H1 (cell line): Measurements from ENCODE around the gene SAFB. TPM values are rescaled to one million over a fixed set of nuclear protein-coding genes. Genes with fewer than 3 reads are reported as not detected.

Source experiments
- CTCF ChIA-PET: fragments of 300-600 bp; sonication (Branson Sonifier 250); formaldehyde crosslinking; loops from one replicate; lab custom pipeline; 2021; ENCODE audit not compliant: partially characterized antibody; lab: Charles Lee
- POLR2A ChIA-PET: fragments of 300-600 bp; sonication (Branson Sonifier 250); formaldehyde crosslinking; loops from one replicate; lab custom pipeline; 2021; ENCODE audit warnings: inconsistent platforms; ENCODE audit not compliant: partially characterized antibody; lab: Charles Lee
- DNase-seq, 2 experiments: peaks; one replicate each; pipeline versions ENCODE4 v3.0.0 to v3.0.0-alpha.2; 2010 to 2022; ENCODE audit warnings: low spot score in 2 of 2, low read depth in 1 of 2, mixed read lengths in 1 of 2
- FAIRE-seq: peaks from 2 replicates; lab custom pipeline; 2011; peaks lifted over from hg19 to GRCh38; lab: Jason Lieb, UNC
- H2AFZ ChIP-seq: 2 replicates; pipeline ENCODE4 v1.8.1; 2012; ENCODE audit warnings: low read length, inconsistent platforms
- H2AK5ac ChIP-seq: 2 replicates; pipeline ENCODE4 v1.6.1; 2013; ENCODE audit warnings: low read depth, low read length
- H2BK120ac ChIP-seq: replicated peaks from 2 replicates; pipeline ENCODE3; 2013; ENCODE audit warnings: low read depth, low read length, inconsistent platforms
- H2BK12ac ChIP-seq: 2 replicates; pipeline ENCODE4 v1.6.1; 2013; ENCODE audit warnings: low read depth, low read length
- H2BK15ac ChIP-seq: 2 replicates; pipeline ENCODE4 v1.6.1; 2013; ENCODE audit warnings: low read length
- H2BK20ac ChIP-seq: 2 replicates; pipeline ENCODE4 v1.6.1; 2013; ENCODE audit warnings: low read length
- H2BK5ac ChIP-seq: 2 replicates; pipeline ENCODE4 v1.6.1; 2013; ENCODE audit warnings: low read depth, low read length
- H3K14ac ChIP-seq: 2 replicates; pipeline ENCODE4 v1.6.1; 2013; ENCODE audit warnings: inconsistent platforms; ENCODE audit not compliant: insufficient read length
- H3K18ac ChIP-seq: 2 replicates; pipeline ENCODE4 v1.6.1; 2013; ENCODE audit warnings: low read length; ENCODE audit errors: extremely low read depth
- H3K23ac ChIP-seq: 2 replicates; pipeline ENCODE4 v1.6.1; 2013; ENCODE audit warnings: inconsistent platforms; ENCODE audit not compliant: insufficient read length
- H3K23me2 ChIP-seq: 2 replicates; pipeline ENCODE4 v1.6.1; 2013; ENCODE audit warnings: low read depth, low read length
- H3K27ac ChIP-seq: 2 replicates; pipeline ENCODE4 v1.6.1; 2011; ENCODE audit warnings: low read depth, low read length, inconsistent platforms
- H3K27me3 ChIP-seq, 4 experiments: replicated peaks in 1 of 4; 1 replicate in 1 of 4; 2 replicates in 3 of 4; pipeline versions ENCODE4 v1.6.1 to v1.8.1; 2011 to 2013; ENCODE audit warnings: low read length in 3 of 4, mild to moderate bottlenecking in 3 of 4, inconsistent platforms in 2 of 4, mixed read lengths in 2 of 4, moderate library complexity in 1 of 4; ENCODE audit not compliant: control insufficient read depth in 3 of 4, insufficient read depth in 3 of 4; ENCODE audit errors: extremely low read depth in 1 of 4
- H3K36me3 ChIP-seq, 4 experiments: 2 replicates each; pipeline versions ENCODE4 v1.6.1 to v1.8.1; 2011 to 2013; ENCODE audit warnings: mild to moderate bottlenecking in 4 of 4, low read length in 3 of 4, moderate library complexity in 2 of 4, control low read depth in 1 of 4, inconsistent platforms in 1 of 4; ENCODE audit not compliant: insufficient read depth in 4 of 4, control insufficient read depth in 2 of 4
- H3K4ac ChIP-seq: replicated peaks from 2 replicates; pipeline ENCODE3; 2013; ENCODE audit warnings: low read length, low read depth, mixed read lengths, inconsistent platforms; ENCODE audit not compliant: insufficient read length
- H3K4me1 ChIP-seq, 4 experiments: replicated peaks in 1 of 4; 1 replicate in 1 of 4; 2 replicates in 3 of 4; pipeline versions ENCODE4 v1.6.1 to v1.8.1; 2011 to 2013; ENCODE audit warnings: low read length in 3 of 4, inconsistent platforms in 2 of 4, mixed read lengths in 1 of 4; ENCODE audit not compliant: insufficient read depth in 4 of 4, control insufficient read depth in 3 of 4
- H3K4me2 ChIP-seq, 2 experiments: 2 replicates each; pipeline versions ENCODE4 v1.6.1 to v1.8.1; 2011 to 2013; ENCODE audit warnings: low read depth in 2 of 2, low read length in 2 of 2, control low read depth in 1 of 2, inconsistent platforms in 1 of 2, mild to moderate bottlenecking in 1 of 2; ENCODE audit not compliant: insufficient read depth in 1 of 2
- H3K4me3 ChIP-seq, 4 experiments: fragments of 200-600, 300-600 bp in 1 of 4; sonication (generic), shearing (Covaris generic), sonication (Bioruptor Twin) in 1 of 4; 2 replicates each; pipeline versions ENCODE4 v1.5.1 to v1.8.1; 2011 to 2016; ENCODE audit warnings: low read length in 4 of 4, low read depth in 3 of 4, control low read depth in 2 of 4, inconsistent platforms in 2 of 4, mild to moderate bottlenecking in 2 of 4, mixed read lengths in 1 of 4, moderate library complexity in 1 of 4; ENCODE audit not compliant: insufficient read depth in 2 of 4; ENCODE audit errors: extremely low read depth in 1 of 4
- H3K56ac ChIP-seq: replicated peaks from 2 replicates; pipeline ENCODE3; 2013; ENCODE audit warnings: low read depth, mild to moderate bottlenecking, mixed read lengths, low read length, inconsistent platforms; ENCODE audit not compliant: insufficient read length
- H3K79me1 ChIP-seq: 2 replicates; pipeline ENCODE4 v1.6.1; 2013; ENCODE audit warnings: low read depth, low read length, control low read depth
- H3K79me2 ChIP-seq, 2 experiments: 2 replicates each; pipeline versions ENCODE4 v1.6.1 to v1.8.1; 2012 to 2013; ENCODE audit warnings: low read length in 2 of 2, mild to moderate bottlenecking in 2 of 2, inconsistent platforms in 1 of 2; ENCODE audit not compliant: insufficient read depth in 2 of 2, control insufficient read depth in 1 of 2
- H3K9ac ChIP-seq, 4 experiments: replicated peaks in 1 of 4; 1 replicate in 1 of 4; 2 replicates in 3 of 4; pipeline versions ENCODE4 v1.6.1 to v1.8.1; 2011 to 2013; ENCODE audit warnings: low read depth in 3 of 4, low read length in 3 of 4, control low read depth in 2 of 4, mild to moderate bottlenecking in 2 of 4, moderate library complexity in 2 of 4, inconsistent platforms in 1 of 4; ENCODE audit errors: extremely low read depth in 1 of 4
- H3K9me3 ChIP-seq, 2 experiments: 2 replicates each; pipeline versions ENCODE4 v1.6.1 to v1.8.1; 2012 to 2013; ENCODE audit warnings: mild to moderate bottlenecking in 2 of 2, moderate library complexity in 2 of 2, control low read depth in 1 of 2, inconsistent platforms in 1 of 2, low read depth in 1 of 2, low read length in 1 of 2, mixed read lengths in 1 of 2; ENCODE audit not compliant: insufficient read depth in 2 of 2
- H4K20me1 ChIP-seq, 2 experiments: replicated peaks in 1 of 2; 2 replicates each; pipeline versions ENCODE3 to v1.8.1; 2011 to 2013; ENCODE audit warnings: inconsistent platforms in 2 of 2, low read length in 2 of 2, mild to moderate bottlenecking in 1 of 2; ENCODE audit not compliant: insufficient read depth in 2 of 2, control insufficient read depth in 1 of 2
- H4K5ac ChIP-seq: 2 replicates; pipeline ENCODE4 v1.6.1; 2013; ENCODE audit warnings: low read length, low read depth, mixed read lengths, inconsistent platforms; ENCODE audit not compliant: insufficient read length
- H4K8ac ChIP-seq: 2 replicates; pipeline ENCODE4 v1.8.0; 2013; ENCODE audit warnings: mild to moderate bottlenecking, moderate library complexity, low read length, inconsistent platforms; ENCODE audit not compliant: insufficient read depth; ENCODE audit errors: extremely low read depth
- H4K91ac ChIP-seq: replicated peaks from 2 replicates; pipeline ENCODE3; 2013; ENCODE audit warnings: low read length, mixed read lengths, inconsistent platforms; ENCODE audit not compliant: insufficient read length
- ASH2L ChIP-seq: fragments of 200-600, 300-600 bp; sonication (generic); IDR thresholded peaks from one replicate; pipeline ENCODE4 v1.7.1; 2017; ENCODE audit warnings: low read length
- ATF3 ChIP-seq: IDR thresholded peaks from 2 replicates; pipeline ENCODE4 v1.6.1; 2011; ENCODE audit warnings: low read depth, mild to moderate bottlenecking, low read length; ENCODE audit not compliant: insufficient read depth
- BACH1 ChIP-seq: IDR thresholded peaks from 2 replicates; pipeline ENCODE4 v1.6.1; 2012; ENCODE audit warnings: low read length, improper control_type of control experiment
- CEBPB ChIP-seq: IDR thresholded peaks from 2 replicates; pipeline ENCODE4 v1.6.1; 2012; ENCODE audit warnings: low read depth, low read length
- CREB1 ChIP-seq: IDR thresholded peaks from 2 replicates; pipeline ENCODE4 v1.6.1; 2012; ENCODE audit warnings: inconsistent platforms
- CTBP2 ChIP-seq: IDR thresholded peaks from 2 replicates; pipeline ENCODE4 v1.7.0; 2011; ENCODE audit warnings: borderline replicate concordance, mild to moderate bottlenecking, moderate library complexity, mixed read lengths, low read length; ENCODE audit not compliant: insufficient read depth, insufficient read length
- EP300 ChIP-seq, 2 experiments: IDR thresholded peaks; 1 replicate in 1 of 2; 2 replicates in 1 of 2; pipeline ENCODE4 v1.6.1; 2011 to 2012; ENCODE audit warnings: low read depth in 2 of 2, low read length in 2 of 2, mild to moderate bottlenecking in 2 of 2, borderline replicate concordance in 1 of 2, inconsistent platforms in 1 of 2, moderate library complexity in 1 of 2
- EZH2 ChIP-seq: fragments of 200-600 bp; sonication (generic); IDR thresholded peaks from 2 replicates; pipeline ENCODE4 v1.7.1; 2012; ENCODE audit warnings: low read depth, mild to moderate bottlenecking, moderate library complexity, low read length, inconsistent platforms; ENCODE audit not compliant: severe bottlenecking
- GTF2F1 ChIP-seq: IDR thresholded peaks from 2 replicates; pipeline ENCODE4 v1.6.1; 2012; ENCODE audit warnings: low read depth, low read length, improper control_type of control experiment, borderline replicate concordance
- MAFK ChIP-seq: IDR thresholded peaks from 2 replicates; pipeline ENCODE4 v1.6.1; 2012; ENCODE audit warnings: low read depth, mild to moderate bottlenecking, improper control_type of control experiment, low read length
- SIX5 ChIP-seq: IDR thresholded peaks from 2 replicates; pipeline ENCODE4 v1.6.1; 2011; ENCODE audit warnings: mild to moderate bottlenecking, low read depth, low read length
- WGBS, 2 experiments: shearing (Covaris generic) in 1 of 2; methylation state at CpG; one replicate each; pipeline versions ENCODE4 v1.1.6 to v1.1.7; 2013 to 2015; ENCODE audit warnings: low lambda C conversion rate in 2 of 2, mixed read lengths in 2 of 2, inconsistent platforms in 1 of 2, low coverage in 1 of 2, missing lambda C conversion rate in 1 of 2; ENCODE audit not compliant: insufficient replicate concordance in 2 of 2, insufficient coverage in 1 of 2, insufficient read length in 1 of 2; ENCODE audit errors: extremely low coverage in 1 of 2, missing lambda C conversion rate in 1 of 2; 5-methylcytosine and 5-hydroxymethylcytosine counted together
- polyA plus RNA-seq, 7 experiments: library from polyadenylated mRNA; depleted of rRNA in 3 of 7; stranded (reverse) in 5 of 7; unstranded in 2 of 7; fragments of >200 nt in 5 of 7; fragments of 200-250 nt in 2 of 7; gene quantifications; 1 replicate in 5 of 7; 2 replicates in 1 of 7; 4 replicates in 1 of 7; pipeline versions ENCODE4 v1.2.1 to v1.2.3, GENCODE V29; 2011 to 2013; ENCODE audit warnings: missing spikeins in 2 of 7, mixed read lengths in 2 of 7
- total RNA-seq: library from RNA; stranded (reverse); fragmentation: NEBNext Ultra II Directional; extraction: Animal tissue kit (Norgen Biotek cat#: 25700); gene quantifications from 2 replicates; pipeline ENCODE4 v1.2.1, GENCODE V29; 2021

Gene SAFB
- total and polyA plus RNA-seq, 2 of the 8 experiments (the other 6 are each of a cell fraction or from before 2014, with no cell fraction given): 27.0 to 110 TPM

GRCh38 chr19:5679289-5680083 lies 56.6 kb downstream of the SAFB start:
- Histone ChIP-seq H4K20me1 (peaks cover 0 to 8% of the 10 kb centered on the region in 2 experiments), H2BK15ac (no peak overlapping the region), H3K4me1 (peaks cover 0 to 14% (median 2%) of the 10 kb centered on the region in 4 experiments; a peak in 5 of 7 replicates), H3K27ac (0 out of 2 replicates have a peak overlapping the region, but pooled peaks have one; percentile 69), H3K27me3 (no peaks in the 10 kb centered on the region), H3K18ac (no peak overlapping the region; the same call in 1 of the 2 replicates), H4K91ac (no peak overlapping the region), H3K9ac (peak overlapping the region in 3 of 4 experiments; percentile 44 to 67 (median 65); a peak in 5 of 7 replicates), H3K14ac (no peak overlapping the region), H3K23me2 (peaks cover 15% of the 10 kb centered on the region; the same call in 1 of the 2 replicates), H3K36me3 (no peaks in the 10 kb centered on the region), H3K4ac (no peak overlapping the region), H2BK20ac (no peak overlapping the region), H3K56ac (peak overlapping the region; percentile 52), H3K9me3 (no peaks in the 10 kb centered on the region), H2AFZ (no peak overlapping the region), H3K4me2 (peak overlapping the region; percentile 89 to 97), H3K23ac (no peak overlapping the region), H2BK5ac (peak overlapping the region; percentile 81; the same call in 1 of the 2 replicates), H2BK12ac (no peak overlapping the region), H2AK5ac (no peak overlapping the region), H3K4me3 (peak overlapping the region; percentile 58 to 83 (median 76)), H3K79me1 (peaks cover 3% of the 10 kb centered on the region; the same call in 1 of the 2 replicates), H4K5ac (no peak overlapping the region), H4K8ac (peak overlapping the region; percentile 69; the same call in 1 of the 2 replicates), H3K79me2 (no peaks in the 10 kb centered on the region), H2BK120ac (no peak overlapping the region)
- POLR2A ChIA-PET: interaction anchor here (1.0 to 2.8 kb wide), 6 partner anchors 10 to 39 kb away, joined by 3 to 13 read pairs (median 4); partner anchors contain the start of gene RPL36
- CTCF ChIA-PET: interaction anchor here (0.9 kb wide), 1 partner anchor 10 kb away, joined by 4 read pairs; the partner anchor contains the start of gene RPL36
- 70% methylated on average over 26 of the region's 26 CpGs; no CpG with 5 or more reads in 1 of the 2 experiments for WGBS, 2 experiments
- FAIRE-seq: no peak
- peak in 1 of 2 experiments; percentile 50 for DNase-seq
- TF ChIP-seq ASH2L (no peak), GTF2F1 (no peak), EZH2 (no peak), MAFK (no peak), SIX5 (no peak), EP300 (IDR thresholded peaks at IDR 0.05; ENCODE audit: borderline replicate concordance in 1 of 2, low read depth in 2 of 2, low read length in 2 of 2) (no peak), ATF3 (no peak), CREB1 (no peak), BACH1 (no peak), CEBPB (no peak), CTBP2 (no peak)
